Transverse colon (tissue), 4 donors: ENCODE results near the gene COA4.

Source experiments
- CTCF ChIP-seq, 5 experiments: fragments of 200-600 bp in 3 of 5; fragments of 450-650 bp in 2 of 5; sonication (generic) in 3 of 5; IDR thresholded peaks; 1 replicate in 2 of 5; 2 replicates in 3 of 5; pipeline ENCODE4 v1.5.1; 2016 to 2017; ENCODE audit warnings: antibody characterized with exemption in 5 of 5, inconsistent platforms in 3 of 5, mild to moderate bottlenecking in 2 of 5, moderate library complexity in 1 of 5
- EP300 ChIP-seq: sonication (generic); formaldehyde crosslinking; IDR thresholded peaks from one replicate; pipeline ENCODE4 v1.6.1; 2017; ENCODE audit warnings: antibody characterized with exemption, low read depth
- POLR2A ChIP-seq: fragments of 450-650 bp; IDR thresholded peaks from one replicate; pipeline ENCODE4 v1.6.1; 2016; ENCODE audit warnings: antibody characterized with exemption, mild to moderate bottlenecking, moderate library complexity
- POLR2AphosphoS5 ChIP-seq, 3 donors: sonication (generic); formaldehyde crosslinking; IDR thresholded peaks; one replicate each; pipeline ENCODE4 v1.6.1; 2016; ENCODE audit warnings: antibody characterized with exemption in 3 of 3

GRCh38 chr11:73869332-73869949 is 7.2 kb downstream of the COA4 start:
- no peak for TF ChIP-seq CTCF (IDR thresholded peaks at IDR 0.05)
- TF ChIP-seq POLR2A: no peak
- no peak for TF ChIP-seq EP300
- peak in 1 of 3 donors; percentile 60 for TF ChIP-seq POLR2AphosphoS5 (IDR thresholded peaks at IDR 0.05)
